Endodermal cell (in vitro differentiated cells): ENCODE results near the gene HSD17B1. TPM values are rescaled to one million over a fixed set of nuclear protein-coding genes. Genes with fewer than 3 reads are reported as not detected.

Experiments used
- DNase-seq: peaks from one replicate; pipeline ENCODE4 v3.0.0-alpha.2; 2017
- H3K27ac ChIP-seq: 2 replicates; pipeline ENCODE4 v1.5.1; 2013; ENCODE audit warnings: mild to moderate bottlenecking, low read depth, low read length, moderate library complexity
- H3K27me3 ChIP-seq: 2 replicates; pipeline ENCODE4 v1.6.1; 2013; ENCODE audit warnings: mild to moderate bottlenecking, low read length, moderate library complexity; ENCODE audit not compliant: insufficient read depth, control insufficient read depth, poor library complexity, severe bottlenecking
- H3K36me3 ChIP-seq: 2 replicates; pipeline ENCODE4 v1.7.0; 2013; ENCODE audit warnings: mild to moderate bottlenecking, low read length, moderate library complexity; ENCODE audit not compliant: control insufficient read depth, insufficient read depth
- H3K4me1 ChIP-seq: one replicate; pipeline ENCODE4 v1.7.0; 2013; ENCODE audit warnings: low read length; ENCODE audit not compliant: control insufficient read depth, insufficient read depth
- H3K4me3 ChIP-seq: 2 replicates; pipeline ENCODE4 v1.5.1; 2013; ENCODE audit warnings: mild to moderate bottlenecking, low read length, moderate library complexity
- H3K9ac ChIP-seq: 2 replicates; pipeline ENCODE4 v1.6.1; 2013; ENCODE audit warnings: mild to moderate bottlenecking, low read length, moderate library complexity; ENCODE audit not compliant: poor library complexity, severe bottlenecking; ENCODE audit errors: extremely low read depth
- H3K9me3 ChIP-seq: 2 replicates; pipeline ENCODE4 v1.6.1; 2013; ENCODE audit warnings: mild to moderate bottlenecking, low read length, moderate library complexity; ENCODE audit not compliant: control insufficient read depth
- H3K27ac Mint-ChIP-seq: 2 replicates; pipeline ENCODE4 v1.8.0; 2020; ENCODE audit warnings: mixed read lengths
- H3K27me3 Mint-ChIP-seq: 2 replicates; pipeline ENCODE4 v1.8.0; 2021; ENCODE audit warnings: mild to moderate bottlenecking, mixed read lengths; ENCODE audit not compliant: insufficient read depth
- H3K36me3 Mint-ChIP-seq: 2 replicates; pipeline ENCODE4 v1.8.0; 2020; ENCODE audit warnings: low read depth, mixed read lengths
- H3K4me1 Mint-ChIP-seq: 2 replicates; pipeline ENCODE4 v1.8.0; 2020; ENCODE audit warnings: mixed read lengths
- H3K4me3 Mint-ChIP-seq: 2 replicates; pipeline ENCODE4 v1.8.0; 2020; ENCODE audit warnings: mild to moderate bottlenecking, moderate library complexity, mixed read lengths
- H3K9me3 Mint-ChIP-seq: 2 replicates; pipeline ENCODE4 v1.8.0; 2020; ENCODE audit warnings: mild to moderate bottlenecking, mixed read lengths
- WGBS, 2 experiments: methylation state at CpG; one replicate each; pipeline versions ENCODE4 v1.1.5 to v1.1.7; 2013; ENCODE audit warnings: missing lambda C conversion rate in 2 of 2, mixed read lengths in 1 of 2; ENCODE audit not compliant: insufficient coverage in 1 of 2, insufficient read length in 1 of 2; 5-methylcytosine and 5-hydroxymethylcytosine counted together
- total RNA-seq, 2 donors: library from RNA; stranded (reverse); fragmentation: NEBNext Ultra II Directional in 1 of 2; extraction: Animal tissue kit (Norgen Biotek cat#: 25700) in 1 of 2; gene quantifications; 2 replicates in 1 of 2; 3 replicates in 1 of 2; pipeline ENCODE4 v1.2.1, GENCODE V29; 2021
- TF ChIP-seq, protein P1 (sequence below): fragments of 200-600 bp; sonication (generic); conservative IDR thresholded peaks from 2 replicates; pipeline ENCODE4 v1.5.0; 2021; ENCODE audit warnings: antibody characterized with exemption, mild to moderate bottlenecking

The HSD17B1 gene
- total RNA-seq, 2 donors from 2014 or later = 2.4 to 2.8 TPM

DNA sequence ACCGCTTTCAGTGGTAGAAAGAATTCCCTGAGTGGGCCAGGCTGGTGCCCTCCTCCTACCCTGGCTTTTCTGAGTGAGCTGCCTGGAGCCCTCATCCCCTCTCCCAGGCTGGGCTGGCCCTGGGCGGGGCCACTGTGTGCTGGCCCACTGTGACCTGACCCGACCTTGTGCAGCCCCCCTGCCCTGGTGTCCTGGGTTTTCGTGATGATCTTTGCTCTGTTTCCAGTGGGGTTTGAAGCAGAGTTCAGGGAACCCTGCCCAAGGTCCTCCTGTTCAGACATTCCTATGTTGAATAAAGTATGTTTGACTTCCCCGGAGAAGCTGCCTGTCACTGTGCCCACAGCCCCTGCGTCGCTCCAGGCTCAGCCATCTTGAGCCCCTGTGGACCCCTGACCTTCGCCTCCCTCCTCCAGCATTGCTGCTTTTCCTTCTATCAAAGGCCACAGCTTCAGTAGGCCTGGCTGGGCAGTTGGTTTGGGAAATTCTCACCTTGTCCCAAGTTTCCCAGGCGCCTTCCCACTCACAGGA, 30.4 kb upstream of the HSD17B1 start:
- H3K9me3 Mint-ChIP-seq = peaks cover 1% of the 10 kb centered on the region
- Histone ChIP-seq H3K4me3 (no peak overlapping the region), H3K27me3 (no peaks in the 10 kb centered on the region), H3K4me1 (peaks cover 19% of the 10 kb centered on the region), H3K36me3 (peaks cover 14% of the 10 kb centered on the region), H3K9me3 (no peaks in the 10 kb centered on the region), H3K9ac (no peak overlapping the region), H3K27ac (no peak overlapping the region)
- TF ChIP-seq, protein P1, sequence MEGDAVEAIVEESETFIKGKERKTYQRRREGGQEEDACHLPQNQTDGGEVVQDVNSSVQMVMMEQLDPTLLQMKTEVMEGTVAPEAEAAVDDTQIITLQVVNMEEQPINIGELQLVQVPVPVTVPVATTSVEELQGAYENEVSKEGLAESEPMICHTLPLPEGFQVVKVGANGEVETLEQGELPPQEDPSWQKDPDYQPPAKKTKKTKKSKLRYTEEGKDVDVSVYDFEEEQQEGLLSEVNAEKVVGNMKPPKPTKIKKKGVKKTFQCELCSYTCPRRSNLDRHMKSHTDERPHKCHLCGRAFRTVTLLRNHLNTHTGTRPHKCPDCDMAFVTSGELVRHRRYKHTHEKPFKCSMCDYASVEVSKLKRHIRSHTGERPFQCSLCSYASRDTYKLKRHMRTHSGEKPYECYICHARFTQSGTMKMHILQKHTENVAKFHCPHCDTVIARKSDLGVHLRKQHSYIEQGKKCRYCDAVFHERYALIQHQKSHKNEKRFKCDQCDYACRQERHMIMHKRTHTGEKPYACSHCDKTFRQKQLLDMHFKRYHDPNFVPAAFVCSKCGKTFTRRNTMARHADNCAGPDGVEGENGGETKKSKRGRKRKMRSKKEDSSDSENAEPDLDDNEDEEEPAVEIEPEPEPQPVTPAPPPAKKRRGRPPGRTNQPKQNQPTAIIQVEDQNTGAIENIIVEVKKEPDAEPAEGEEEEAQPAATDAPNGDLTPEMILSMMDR = no peak
- no peak overlapping the region for H3K4me3 Mint-ChIP-seq
- H3K4me1 Mint-ChIP-seq = peaks cover 20% of the 10 kb centered on the region
- DNase-seq = peak; percentile 43
- 84 to 90% methylated on average over 3 to 9 of the region's 9 CpGs for WGBS, 2 experiments
- H3K36me3 Mint-ChIP-seq = peaks cover 28% of the 10 kb centered on the region
- H3K27me3 Mint-ChIP-seq = peaks cover 2% of the 10 kb centered on the region
- no peak overlapping the region for H3K27ac Mint-ChIP-seq

DNA sequence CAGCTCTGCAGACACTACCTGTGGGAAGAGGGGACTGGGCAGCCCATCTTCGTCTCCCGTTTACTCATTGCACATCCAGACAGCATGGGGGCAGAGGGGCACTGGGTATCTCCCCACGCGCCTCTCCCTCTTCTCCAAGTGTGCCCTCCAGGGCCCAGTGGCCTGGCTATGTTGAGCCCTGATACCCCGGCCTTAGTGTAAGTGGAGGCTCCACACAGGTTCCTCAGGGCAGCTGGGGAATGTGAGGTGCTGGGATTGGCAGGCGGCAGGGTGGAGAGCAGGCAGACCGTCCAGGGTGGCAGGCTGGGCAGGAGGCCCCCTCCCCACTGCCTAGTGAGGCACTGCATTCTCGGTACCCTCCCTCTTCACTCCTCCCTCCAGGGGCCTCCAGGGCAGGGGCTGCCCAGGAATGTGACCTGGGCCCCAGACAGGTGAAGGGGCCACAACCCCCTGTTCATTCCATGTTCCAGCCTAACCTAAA, 29.9 kb upstream of the HSD17B1 start:
- Histone ChIP-seq H3K4me3 (no peak overlapping the region), H3K27me3 (no peaks in the 10 kb centered on the region), H3K27ac (no peak overlapping the region), H3K9me3 (no peaks in the 10 kb centered on the region), H3K4me1 (peaks cover 19% of the 10 kb centered on the region), H3K9ac (no peak overlapping the region), H3K36me3 (peaks cover 11% of the 10 kb centered on the region)
- H3K4me1 Mint-ChIP-seq = peaks cover 21% of the 10 kb centered on the region
- H3K36me3 Mint-ChIP-seq = peaks cover 23% of the 10 kb centered on the region
- WGBS, 2 experiments = 89% methylated on average over 8 of the region's 8 CpGs; no CpG with 5 or more reads in 1 of the 2 experiments
- H3K27ac Mint-ChIP-seq = no peak overlapping the region
- peak; percentile 38 for DNase-seq
- TF ChIP-seq, protein P1 = no peak
- H3K27me3 Mint-ChIP-seq = peaks cover 2% of the 10 kb centered on the region
- no peak overlapping the region for H3K4me3 Mint-ChIP-seq
- H3K9me3 Mint-ChIP-seq = peaks cover 4% of the 10 kb centered on the region

DNA sequence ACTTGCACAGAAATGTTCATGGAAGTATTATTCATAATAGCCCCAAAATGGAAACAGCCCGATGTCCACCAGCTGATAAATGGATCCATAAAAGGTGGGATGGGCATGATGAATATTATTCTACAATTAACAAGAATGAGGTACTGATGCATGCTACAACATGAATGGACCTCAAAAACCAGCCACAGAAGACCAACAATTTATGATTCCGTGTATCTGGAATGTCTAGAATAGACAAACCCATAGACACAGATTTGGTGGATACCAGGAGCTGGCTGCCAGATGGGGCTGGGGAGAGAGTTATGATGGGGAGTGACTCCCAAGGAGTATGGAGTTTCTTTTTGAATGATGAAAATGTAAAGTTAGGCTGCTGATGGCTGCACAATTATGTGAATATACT, 27.5 kb upstream of the HSD17B1 start:
- H3K4me1 ChIP-seq = peaks cover 2% of the 10 kb centered on the region
- no peak for DNase-seq
- TF ChIP-seq, protein P1 = no peak
- Mint-ChIP-seq H3K27me3 (peaks cover 2% of the 10 kb centered on the region), H3K27ac (no peak overlapping the region), H3K36me3 (peaks cover 21% of the 10 kb centered on the region), H3K4me1 (peaks cover 10% of the 10 kb centered on the region), H3K9me3 (peaks cover 13% of the 10 kb centered on the region), H3K4me3 (no peak overlapping the region)
- no peak overlapping the region for H3K27ac ChIP-seq
- H3K4me3 ChIP-seq = no peak overlapping the region
- no peaks in the 10 kb centered on the region for H3K27me3 ChIP-seq
- H3K9ac ChIP-seq = no peak overlapping the region
- WGBS, 2 experiments = 98 to 100% methylated on average over 1 to 2 of the region's 2 CpGs
- H3K36me3 ChIP-seq = peaks cover 7% of the 10 kb centered on the region
- H3K9me3 ChIP-seq = peaks cover 13% of the 10 kb centered on the region
